Measurements from ENCODE around the gene BDH1.
"Not testable (repeated sequence)": the region's sequence is repeated elsewhere in the genome, so short reads cannot be mapped to it uniquely, and the experiment has no call there.

Gene BDH1

DNA sequence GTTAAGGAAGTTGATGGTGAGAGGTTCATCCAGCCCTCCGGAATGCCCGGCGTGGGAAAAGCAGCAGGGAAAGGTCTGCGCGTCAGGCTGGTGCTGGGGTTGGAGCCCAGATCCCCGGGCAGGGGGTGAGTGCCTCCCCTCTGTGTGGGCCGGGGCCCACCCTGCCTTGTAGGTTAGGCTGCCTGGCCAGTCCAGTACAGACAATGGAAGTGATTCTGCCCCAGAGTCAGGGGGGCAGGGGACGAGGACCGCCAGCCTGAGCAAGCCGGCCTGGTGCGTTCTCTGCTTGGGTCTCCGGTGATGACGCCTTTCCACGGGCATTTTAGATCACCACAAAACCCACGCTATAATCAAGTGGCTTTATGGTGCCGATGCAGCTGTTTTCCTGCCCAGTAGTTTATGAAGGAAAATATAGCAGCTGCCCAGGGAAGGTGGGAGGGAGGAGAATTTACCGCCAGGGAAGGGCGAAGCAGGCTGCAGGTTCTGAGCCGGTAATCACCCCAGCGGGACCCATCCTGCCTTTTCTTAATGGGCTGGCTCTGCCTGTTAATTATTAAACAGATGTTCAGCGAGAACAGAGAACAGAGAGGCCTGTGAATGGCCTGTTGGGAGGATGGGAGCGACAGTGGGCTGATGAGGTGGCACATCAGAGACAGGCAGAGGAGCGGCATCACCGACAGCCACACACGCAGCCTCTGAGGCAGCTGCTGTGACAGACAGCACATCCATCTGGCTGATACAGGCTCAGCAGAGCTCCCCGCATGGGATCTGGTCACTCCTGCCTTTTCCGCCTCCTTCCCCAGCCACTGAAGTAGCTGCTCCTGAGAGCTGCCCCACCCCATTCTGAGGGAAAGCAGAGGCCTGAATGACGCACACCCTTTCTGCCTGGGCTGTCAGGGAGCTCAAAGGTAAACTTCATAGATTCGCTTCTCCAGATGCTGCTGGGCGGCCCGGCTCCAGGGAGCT is 35.2 kb downstream of the BDH1 start:
- DNase-seq, result no peak

DNA sequence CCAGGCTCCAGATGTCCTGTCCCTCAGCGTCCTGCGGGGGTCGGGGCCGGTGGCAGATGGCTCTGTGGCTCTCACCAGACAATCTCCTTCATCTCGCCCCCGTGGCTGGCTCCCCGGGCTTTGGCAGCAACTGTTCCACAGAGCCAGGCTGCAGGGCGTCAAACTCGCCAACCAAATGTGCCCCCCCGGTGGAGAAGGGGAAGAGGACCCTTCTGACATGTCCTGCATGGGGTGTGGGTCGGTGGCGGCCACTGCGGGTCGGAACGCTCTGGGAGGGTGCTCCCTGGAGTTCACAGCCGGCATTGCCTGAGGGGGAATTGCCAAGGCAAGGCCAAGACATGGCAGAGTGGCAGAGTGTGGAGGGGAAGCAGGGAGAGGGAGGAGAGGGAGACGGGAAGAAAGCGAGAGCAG is 36.0 kb downstream of the BDH1 start:
- no peak for DNase-seq

GRCh38 chr3:197518881-197519421 is 36.8 kb downstream of the BDH1 start:
- DNase-seq, result no peak

DNA sequence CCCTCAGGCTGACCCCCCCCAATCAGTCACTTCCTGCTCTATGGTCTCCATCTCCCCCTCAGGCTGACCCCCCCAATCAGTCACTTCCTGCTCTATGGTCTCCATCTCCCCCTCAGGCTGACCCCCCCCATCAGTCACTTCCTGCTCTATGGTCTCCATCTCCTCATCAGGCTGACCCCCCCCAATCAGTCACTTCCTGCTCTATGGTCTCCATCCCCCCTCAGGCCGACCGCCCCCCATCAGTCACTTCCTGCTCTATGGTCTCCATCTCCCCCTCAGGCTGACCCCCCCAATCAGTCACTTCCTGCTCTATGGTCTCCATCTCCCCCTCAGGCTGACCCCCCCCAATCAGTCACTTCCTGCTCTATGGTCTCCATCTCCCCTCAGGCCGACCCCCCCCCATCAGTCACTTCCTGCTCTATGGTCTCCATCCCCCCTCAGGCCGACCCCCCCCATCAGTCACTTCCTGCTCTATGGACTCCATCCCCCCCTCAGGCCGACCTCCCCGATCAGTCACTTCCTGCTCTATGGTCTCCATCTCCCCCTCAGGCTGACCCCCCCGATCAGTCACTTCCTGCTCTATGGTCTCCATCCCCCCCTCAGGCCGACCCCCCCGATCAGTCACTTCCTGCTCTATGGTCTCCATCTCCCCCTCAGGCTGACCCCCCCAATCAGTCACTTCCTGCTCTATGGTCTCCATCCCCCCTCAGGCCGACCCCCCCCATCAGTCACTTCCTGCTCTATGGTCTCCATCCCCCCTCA is 37.7 kb downstream of the BDH1 start:
- DNase-seq, result not testable (repeated sequence)

DNA sequence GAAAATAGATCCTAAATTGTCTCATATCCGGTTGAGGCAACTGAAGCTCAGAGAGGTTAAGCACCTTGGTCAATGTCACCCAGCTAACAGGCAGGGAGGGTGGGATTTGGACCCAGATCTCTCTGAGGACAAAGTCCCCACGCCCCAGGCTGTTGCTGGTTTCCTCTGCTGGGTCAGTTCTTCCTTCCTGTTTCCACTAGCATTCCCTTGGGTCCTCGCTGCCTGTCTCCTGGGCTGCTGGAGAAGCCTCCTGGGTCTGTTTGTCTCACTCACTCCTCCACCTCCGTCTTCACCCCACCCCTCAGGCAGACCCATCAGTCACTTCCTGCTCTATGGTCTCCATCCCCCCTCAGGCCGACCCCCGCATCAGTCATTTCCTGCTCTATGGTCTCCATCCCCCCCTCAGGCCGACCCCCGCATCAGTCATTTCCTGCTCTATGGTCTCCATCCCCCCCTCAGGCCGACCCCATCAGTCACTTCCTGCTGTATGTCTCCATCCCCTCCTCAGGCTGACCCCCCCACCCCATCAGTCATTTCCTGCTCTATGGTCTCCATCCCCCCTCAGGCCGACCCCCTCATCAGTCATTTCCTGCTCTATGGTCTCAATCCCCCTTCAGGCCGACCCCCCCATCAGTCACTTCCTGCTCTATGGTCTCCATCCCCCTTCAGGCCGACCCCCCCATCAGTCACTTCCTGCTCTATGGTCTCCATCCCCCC is 38.7 kb downstream of the BDH1 start:
- not testable (repeated sequence) for DNase-seq

- peak; percentile 29 for DNase-seq
Measured at GRCh38 chr3:197516517-197516889, 39.3 kb downstream of the BDH1 start.

DNA sequence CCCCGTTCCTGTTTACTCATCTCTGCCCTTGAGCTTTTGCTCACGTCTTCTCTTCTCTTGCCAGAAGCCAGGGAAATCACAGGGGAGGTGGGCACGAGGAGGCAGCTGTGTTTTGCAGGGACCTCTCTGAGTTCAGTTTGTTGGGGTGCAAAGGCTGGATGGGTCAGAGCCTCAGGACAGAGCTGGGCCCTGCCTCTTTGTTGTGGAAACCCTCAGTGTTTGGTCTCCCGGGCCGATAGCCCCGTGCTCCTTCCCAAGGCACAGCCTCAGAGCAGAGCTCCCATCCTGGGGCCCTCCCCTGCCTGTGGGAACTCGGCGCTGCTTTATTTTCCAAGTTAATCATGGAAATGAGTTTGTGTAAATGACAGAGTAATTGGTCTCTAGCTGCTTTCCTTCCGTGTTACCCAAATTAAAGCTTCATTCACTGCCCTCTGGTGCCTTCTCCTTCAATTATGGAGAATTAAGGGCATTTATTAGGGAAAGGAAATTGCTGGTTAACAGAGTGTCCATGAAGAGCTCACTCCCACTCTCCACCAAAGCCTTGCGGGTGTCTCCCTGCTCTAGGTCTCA is 40.9 kb downstream of the BDH1 start:
- DNase-seq, result no peak

- no peak for DNase-seq
Measured at GRCh38 chr3:197513953-197514785, 41.6 kb downstream of the BDH1 start.

GRCh38 chr3:197512691-197513571 is 42.8 kb downstream of the BDH1 start:
- no peak for DNase-seq

DNA sequence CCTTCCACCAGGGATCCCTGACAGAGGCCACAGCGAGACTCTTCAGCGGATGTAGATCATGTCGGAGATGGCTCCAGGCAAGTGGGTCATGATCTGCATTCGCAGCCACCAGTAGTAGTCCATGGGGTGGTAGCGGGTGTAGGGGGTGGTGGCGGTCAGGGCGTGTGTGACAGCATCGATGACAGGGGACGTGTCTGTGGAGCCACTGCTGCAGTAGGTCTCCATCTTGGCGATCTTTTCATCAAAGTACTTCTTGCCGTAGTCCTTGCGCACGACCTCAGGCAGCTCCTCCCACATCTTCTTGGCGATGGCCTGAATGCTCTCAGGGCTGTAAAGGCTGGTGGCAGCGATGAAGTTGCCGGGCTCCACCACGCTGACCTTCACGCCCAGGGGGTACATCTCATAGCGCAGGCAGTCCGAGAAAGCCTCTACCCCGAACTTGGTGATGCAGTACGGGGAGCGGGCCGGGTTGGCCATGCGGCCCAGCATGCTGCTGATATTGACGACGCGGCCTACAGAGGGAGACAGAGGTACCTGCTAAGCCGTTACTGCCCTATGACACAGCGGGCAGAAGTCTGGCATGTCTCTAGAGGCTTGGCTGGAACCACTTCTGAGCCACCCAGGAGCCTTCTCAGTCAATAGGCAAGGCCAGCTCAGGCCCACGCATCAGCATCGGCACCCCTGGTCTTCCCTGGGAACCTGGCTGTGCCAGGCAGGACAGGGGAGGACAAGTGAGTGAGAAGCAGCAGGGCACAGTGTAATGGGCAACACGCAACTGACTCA is 43.7 kb downstream of the BDH1 start:
- no peak for DNase-seq

- DNase-seq, result no peak
Measured at GRCh38 chr3:197511130-197511529, 44.6 kb downstream of the BDH1 start.

GRCh38 chr3:197510642-197511018 is 45.1 kb downstream of the BDH1 start:
- DNase-seq, result no peak

DNA sequence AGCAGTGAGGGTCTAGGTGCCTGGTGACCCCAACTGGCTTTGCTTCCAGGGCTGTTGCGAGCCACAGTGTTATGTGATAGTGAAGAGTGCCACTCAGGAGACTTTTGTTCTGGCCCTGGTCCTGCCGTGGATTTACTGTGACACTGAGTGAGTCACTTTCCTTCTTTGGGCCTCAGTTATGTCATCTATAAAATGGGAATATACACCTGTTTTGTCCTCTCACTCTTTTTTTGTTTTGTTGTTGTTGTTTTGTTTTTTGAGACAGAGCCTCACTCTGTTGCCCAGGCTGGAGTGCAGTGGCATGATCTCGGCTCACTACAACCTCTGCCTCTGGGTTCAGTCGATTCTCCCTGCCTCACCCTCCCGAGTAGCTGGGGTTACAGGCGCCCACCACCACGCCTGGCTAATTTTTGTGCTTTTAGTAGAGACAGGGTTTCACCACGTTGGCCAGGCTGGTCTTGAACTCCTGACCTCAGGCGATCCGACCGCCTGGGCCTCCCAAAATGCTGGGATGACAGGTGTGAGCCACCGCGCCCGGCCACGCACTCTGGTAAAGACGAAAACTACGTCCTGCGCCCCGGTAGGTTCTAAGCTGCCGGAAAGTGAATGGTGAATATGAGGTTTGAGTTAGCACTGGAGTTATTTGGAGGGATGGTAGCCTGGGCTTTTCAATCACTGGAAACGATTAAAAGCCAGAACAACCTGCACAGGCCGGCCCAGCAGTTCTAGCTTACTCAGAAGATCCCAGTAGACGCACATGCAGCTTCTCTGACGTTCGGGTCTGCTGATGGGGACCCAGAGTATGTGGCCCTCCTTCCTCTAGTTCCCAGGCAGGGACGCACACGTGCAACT is 46.6 kb downstream of the BDH1 start:
- no peak for DNase-seq

- no peak for DNase-seq
Measured at GRCh38 chr3:197508461-197508860, 47.3 kb downstream of the BDH1 start.

DNA sequence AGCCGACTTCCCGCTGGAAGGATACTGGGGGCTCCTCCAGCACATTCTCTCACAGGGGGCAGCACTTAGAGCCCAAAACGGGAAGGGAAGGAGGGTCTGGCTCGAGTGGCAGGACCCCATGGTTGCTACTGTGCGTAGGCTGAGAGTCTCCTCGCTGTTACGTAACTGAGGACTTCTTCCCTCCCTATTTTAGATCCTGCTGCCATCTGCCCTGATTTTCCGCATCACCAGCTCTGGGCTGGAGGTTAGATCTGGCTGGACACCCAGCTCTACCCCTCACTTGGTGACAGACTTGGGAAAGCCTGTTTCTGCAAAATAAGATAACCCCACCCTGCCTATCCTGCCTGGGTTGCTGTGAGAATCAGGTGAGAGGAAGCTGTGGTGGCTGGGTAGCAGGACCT is 47.7 kb downstream of the BDH1 start:
- no peak for DNase-seq

GRCh38 chr3:197507541-197507940 is 48.2 kb downstream of the BDH1 start:
- no peak for DNase-seq

- no peak for DNase-seq
Measured at GRCh38 chr3:197507081-197507480, 48.7 kb downstream of the BDH1 start.

GRCh38 chr3:197505796-197506548 is 49.8 kb downstream of the BDH1 start:
- no peak for DNase-seq
